Measurements from ENCODE around the gene SYNRG.

Gene SYNRG

DNA sequence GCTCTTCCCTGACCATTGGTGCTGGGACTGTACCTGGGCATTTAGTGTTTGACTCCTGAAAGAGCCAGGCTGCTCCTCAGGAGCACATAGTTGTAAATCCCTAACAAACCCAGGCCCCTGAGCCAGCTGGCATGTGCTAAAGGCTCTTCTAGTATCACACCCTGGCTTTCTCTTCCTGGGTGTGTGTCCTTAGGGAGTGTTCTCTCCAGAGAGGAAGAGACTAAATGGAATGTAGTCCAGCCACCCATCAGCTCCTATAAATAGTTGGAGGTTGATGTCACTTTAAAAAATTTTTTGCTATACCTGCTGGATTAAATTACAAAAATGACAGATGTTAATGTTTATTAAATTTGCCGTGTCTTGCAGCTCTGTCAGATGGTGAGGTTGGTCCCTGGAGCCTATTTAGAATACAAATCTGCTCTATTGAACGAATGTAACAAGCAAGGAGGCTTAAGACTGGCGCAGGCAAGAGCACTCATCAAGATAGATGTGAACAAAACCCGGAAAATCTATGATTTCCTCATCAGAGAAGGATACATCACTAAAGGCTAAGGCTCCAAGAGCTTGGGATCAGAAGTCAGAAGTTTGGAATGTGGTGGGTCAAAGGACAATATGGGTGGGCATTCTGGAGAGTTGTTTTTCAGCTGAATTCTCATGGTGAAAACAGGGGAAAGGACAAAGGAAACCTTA is 132.6 kb downstream of the SYNRG start:
- no peak for DNase-seq (ENCODE audit: low read depth)

DNA sequence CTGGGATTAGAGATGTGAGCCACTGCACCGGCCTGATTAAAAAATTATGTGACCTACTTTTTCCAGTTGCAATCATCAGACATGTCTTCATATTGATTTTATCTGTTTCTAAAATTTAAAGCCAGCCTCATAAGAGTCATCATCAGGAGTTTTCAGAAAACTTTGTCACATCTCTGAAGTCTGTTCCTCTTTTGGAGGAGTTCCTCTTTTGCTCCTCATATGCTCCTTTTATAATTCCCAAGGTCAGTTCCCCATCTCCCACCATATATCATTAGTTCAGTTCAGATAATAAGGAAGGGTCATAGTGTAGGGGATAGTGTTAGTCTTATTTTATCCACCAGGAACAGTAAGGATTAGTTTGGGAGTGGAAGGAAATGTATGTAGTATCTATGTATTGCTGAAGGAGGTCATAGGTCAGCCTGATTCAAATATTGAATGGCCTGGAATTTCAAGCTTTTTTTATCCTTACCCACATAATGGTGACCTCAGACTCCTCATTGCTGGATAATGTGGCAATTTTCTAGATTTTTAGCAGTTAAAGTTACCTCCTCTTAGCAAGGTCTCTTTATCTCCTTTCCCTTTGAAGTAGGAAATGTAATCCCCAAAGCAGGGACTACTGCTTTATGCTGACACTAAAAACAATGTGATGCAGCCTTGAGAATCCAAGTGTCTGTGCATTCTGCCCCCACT is 133.3 kb downstream of the SYNRG start:
- DNase-seq (ENCODE audit: low read depth): no peak

DNA sequence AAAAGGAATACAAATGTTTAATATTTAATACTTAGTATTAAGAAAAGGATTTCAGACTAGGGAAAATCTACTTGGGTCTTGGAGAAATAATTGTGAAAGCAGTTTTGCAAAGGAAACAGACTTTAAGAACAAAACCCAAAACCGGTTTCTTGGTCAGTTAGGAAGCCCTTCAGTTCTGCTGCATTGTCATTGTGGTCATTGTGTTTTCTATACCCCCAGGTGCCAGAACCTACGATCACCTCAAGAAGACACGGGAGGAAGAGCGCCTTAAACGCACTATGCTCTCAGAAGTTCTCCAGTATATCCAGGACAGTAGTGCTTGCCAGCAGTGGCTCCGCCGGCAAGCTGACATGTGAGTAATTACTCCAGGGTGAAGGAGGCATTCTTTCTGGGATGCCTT is 139.0 kb downstream of the SYNRG start:
- no peak for DNase-seq (ENCODE audit: low read depth)

DNA sequence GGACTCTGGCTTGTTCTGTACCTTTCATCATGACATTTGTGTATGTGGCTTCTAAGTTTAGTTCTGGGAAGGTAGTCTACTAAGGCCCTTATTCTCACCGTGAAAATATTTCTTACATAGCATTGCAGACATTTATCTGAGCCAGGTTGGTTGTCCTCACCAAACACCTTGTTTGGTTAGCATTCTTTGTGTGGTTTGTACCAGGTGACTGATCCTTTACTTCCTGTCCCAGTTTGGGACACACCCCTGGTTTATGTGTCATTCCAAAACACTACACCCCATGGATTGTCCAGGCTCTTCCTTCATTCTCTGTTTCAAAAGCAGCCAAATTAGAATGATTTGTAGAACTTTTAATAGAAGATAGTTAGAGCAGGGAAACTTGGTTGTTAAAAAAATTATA is 142.7 kb downstream of the SYNRG start:
- no peak for DNase-seq (ENCODE audit: low read depth)

DNA sequence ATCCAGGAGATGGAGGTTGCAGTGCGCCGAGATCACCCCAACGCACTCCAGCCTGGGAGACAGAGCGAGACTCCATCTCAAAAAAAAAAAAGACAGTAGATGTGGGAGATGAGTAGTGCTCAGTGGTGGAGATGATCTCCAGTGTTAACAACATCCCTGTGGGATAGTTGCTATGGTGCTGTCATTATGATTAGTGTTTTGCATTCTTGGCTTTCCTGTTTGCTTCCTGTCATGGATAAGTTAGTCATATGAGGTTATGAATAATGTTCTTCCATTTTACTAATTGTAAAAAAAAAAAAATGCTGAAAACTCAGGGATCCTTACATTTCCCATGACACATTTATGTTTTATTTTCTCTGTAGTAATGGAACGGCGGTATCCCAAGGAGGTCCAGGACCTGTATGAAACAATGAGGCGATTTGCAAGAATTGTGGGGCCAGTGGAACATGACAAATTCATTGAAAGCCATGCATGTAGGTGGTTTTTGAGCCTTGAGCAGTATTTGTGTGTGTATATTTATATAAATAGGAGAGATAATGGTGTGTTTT is 144.1 kb downstream of the SYNRG start:
- no peak for DNase-seq (ENCODE audit: low read depth)

All from fibroblast of the conjunctiva (primary cell).